ENCODE measurements around the gene CYP26A1.

Gene CYP26A1, protein sequence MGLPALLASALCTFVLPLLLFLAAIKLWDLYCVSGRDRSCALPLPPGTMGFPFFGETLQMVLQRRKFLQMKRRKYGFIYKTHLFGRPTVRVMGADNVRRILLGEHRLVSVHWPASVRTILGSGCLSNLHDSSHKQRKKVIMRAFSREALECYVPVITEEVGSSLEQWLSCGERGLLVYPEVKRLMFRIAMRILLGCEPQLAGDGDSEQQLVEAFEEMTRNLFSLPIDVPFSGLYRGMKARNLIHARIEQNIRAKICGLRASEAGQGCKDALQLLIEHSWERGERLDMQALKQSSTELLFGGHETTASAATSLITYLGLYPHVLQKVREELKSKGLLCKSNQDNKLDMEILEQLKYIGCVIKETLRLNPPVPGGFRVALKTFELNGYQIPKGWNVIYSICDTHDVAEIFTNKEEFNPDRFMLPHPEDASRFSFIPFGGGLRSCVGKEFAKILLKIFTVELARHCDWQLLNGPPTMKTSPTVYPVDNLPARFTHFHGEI

DNA sequence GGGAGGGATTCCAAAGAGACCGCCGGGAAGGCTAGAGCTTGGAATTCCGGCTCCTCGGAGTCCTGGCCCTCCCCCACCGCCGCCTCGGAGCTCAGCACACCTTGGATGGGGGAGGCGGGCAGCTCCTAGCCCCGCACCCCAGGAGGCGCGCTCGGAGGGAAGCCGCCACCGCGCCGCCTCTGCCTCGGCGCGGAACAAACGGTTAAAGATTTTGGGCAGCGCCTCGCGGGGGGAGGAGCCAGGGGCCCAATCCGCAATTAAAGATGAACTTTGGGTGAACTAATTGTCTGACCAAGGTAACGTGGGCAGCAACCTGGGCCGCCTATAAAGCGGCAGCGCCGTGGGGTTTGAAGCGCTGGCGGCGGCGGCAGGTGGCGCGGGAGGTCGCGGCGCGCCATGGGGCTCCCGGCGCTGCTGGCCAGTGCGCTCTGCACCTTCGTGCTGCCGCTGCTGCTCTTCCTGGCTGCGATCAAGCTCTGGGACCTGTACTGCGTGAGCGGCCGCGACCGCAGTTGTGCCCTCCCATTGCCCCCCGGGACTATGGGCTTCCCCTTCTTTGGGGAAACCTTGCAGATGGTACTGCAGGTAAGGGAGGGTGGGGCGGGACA, at the start of gene CYP26A1:
TSS of gene CYP26A1 (plus strand) at position 355 of the 608 bp plus-strand sequence. CDS start at position 397, 42 bp downstream.
- peak within 1 kb of the TSS; percentile 58 for H3K4me3 ChIP-seq (ENCODE audit: low read length)
- TF ChIP-seq, protein P1, sequence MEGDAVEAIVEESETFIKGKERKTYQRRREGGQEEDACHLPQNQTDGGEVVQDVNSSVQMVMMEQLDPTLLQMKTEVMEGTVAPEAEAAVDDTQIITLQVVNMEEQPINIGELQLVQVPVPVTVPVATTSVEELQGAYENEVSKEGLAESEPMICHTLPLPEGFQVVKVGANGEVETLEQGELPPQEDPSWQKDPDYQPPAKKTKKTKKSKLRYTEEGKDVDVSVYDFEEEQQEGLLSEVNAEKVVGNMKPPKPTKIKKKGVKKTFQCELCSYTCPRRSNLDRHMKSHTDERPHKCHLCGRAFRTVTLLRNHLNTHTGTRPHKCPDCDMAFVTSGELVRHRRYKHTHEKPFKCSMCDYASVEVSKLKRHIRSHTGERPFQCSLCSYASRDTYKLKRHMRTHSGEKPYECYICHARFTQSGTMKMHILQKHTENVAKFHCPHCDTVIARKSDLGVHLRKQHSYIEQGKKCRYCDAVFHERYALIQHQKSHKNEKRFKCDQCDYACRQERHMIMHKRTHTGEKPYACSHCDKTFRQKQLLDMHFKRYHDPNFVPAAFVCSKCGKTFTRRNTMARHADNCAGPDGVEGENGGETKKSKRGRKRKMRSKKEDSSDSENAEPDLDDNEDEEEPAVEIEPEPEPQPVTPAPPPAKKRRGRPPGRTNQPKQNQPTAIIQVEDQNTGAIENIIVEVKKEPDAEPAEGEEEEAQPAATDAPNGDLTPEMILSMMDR (conservative IDR thresholded peaks at IDR 0.05; ENCODE audit: low read depth, low read length) = no peak
- DNase-seq (ENCODE audit: low read depth) = no peak

DNA sequence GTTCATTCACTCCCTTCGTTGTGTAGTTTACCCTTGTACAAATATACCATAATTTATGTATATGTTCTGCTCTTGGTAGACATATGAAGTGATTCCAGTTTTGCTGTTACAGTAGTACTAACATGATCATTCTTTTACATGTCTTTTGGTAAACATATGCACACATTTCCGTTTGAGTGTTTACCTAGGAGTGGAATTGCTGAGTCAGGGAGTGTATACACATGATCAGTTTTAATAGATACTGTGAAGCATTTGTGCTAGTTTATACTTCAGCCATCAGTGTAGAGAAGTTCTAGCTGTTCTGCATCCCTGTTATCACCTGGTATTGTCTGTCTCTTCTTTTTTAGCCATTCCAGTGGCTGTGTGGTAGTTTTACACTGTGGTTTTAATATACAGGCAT, 47.6 kb upstream of the CYP26A1 start:
- no peak for DNase-seq (ENCODE audit: low read depth)
- H3K4me3 ChIP-seq (ENCODE audit: low read length) = no peak overlapping the region
- TF ChIP-seq, protein P1 (conservative IDR thresholded peaks at IDR 0.05; ENCODE audit: low read depth, low read length) = no peak

DNA sequence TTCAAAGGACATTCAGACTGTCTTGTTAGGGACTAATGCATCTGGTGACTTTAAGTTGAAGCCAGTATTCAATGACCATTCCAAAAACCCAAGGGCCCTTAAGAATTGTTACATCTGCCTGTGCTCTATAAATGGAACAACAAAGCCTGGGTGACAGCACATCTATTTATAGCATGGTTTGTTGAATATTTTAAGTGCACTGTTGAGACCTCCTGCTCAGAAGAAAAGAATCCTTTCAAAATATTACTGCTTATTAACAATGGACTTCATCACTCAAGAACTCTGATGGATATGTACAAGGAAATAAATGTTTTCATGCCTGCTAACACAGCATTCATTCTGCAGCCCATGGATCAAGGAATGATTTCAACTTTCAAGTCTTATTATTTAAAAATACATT, 46.2 kb upstream of the CYP26A1 start:
- no peak overlapping the region for H3K4me3 ChIP-seq (ENCODE audit: low read length)
- TF ChIP-seq, protein P1 (conservative IDR thresholded peaks at IDR 0.05; ENCODE audit: low read depth, low read length) = no peak
- DNase-seq (ENCODE audit: low read depth) = no peak

DNA sequence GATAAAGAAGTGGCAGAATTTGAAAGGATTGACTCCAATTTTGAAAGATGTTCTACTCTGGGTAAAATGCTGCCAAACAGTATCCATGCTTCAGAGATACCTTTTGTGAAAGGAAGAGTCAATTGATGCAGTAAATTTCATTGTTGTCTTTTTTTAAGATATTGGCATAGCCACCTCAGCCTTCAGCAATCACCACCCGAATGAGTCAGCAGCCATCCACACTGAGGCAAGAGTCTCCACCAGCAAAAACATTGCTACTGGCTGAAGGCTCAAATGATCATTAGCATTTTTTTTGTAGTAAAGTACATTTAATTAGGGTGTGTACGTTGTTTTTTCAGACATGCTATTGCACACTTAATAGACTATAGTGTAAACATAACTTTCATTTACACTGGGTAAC, 44.8 kb upstream of the CYP26A1 start:
- no peak for DNase-seq (ENCODE audit: low read depth)
- no peak overlapping the region for H3K4me3 ChIP-seq (ENCODE audit: low read length)
- TF ChIP-seq, protein P1 (conservative IDR thresholded peaks at IDR 0.05; ENCODE audit: low read depth, low read length) = no peak

DNA sequence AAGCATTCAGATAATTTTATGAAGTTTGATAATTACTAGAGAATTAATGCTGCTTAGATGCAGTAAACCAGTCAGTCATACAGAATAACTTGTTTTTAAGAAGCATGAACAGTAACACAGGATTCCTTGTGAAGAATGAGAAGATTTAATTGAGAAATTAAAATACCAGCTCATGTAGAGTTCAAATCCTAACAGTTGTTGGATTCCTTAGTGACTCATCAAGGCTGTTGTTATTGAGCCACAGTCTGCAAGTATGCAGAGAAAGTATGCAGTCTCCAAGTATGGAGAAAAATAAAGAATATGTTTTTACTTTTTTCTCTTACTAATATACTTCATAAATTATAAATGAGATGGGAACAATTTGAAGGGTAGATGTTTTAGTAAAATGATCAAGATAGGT, 43.3 kb upstream of the CYP26A1 start:
- DNase-seq (ENCODE audit: low read depth) = peak; percentile 68
- H3K4me3 ChIP-seq (ENCODE audit: low read length) = no peak overlapping the region
- TF ChIP-seq, protein P1 (conservative IDR thresholded peaks at IDR 0.05; ENCODE audit: low read depth, low read length) = no peak

DNA sequence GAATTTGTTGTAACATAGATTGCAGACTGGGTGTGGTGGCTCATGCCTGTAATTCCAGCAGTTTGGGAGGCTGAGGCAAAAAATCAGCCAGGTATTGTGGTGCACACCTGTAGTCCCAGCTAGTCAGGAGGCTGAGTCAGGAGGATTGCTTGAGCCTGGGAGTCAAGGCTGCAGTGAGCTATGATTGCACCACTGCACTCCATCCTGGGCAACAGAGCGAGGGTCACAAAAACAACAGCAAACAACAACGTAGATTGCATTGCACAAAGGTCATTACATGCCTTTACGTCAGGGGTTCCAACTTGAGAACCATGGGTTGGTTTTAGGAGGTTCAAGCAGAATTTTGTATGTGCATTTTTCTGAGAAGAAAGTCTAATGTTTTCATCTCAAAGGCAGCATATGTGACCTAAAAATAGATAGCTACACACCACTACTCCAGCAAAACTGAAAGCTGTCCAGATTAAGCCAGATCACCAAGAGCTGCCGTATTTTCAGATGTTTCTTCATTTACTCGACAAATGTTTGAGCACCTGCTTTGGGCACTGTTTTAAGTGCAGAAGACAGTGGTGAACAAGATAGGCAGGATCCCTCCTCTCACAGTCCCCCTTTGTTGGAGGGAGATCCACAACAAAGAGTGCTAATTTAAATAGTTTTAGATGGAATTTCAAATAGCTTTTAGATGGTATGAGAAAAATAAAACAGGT, 41.4 kb upstream of the CYP26A1 start:
- H3K4me3 ChIP-seq (ENCODE audit: low read length) = no peak overlapping the region
- TF ChIP-seq, protein P1 (conservative IDR thresholded peaks at IDR 0.05; ENCODE audit: low read depth, low read length) = no peak
- DNase-seq (ENCODE audit: low read depth) = no peak
